Gastroesophageal sphincter (tissue), 3 donors: ENCODE data around the gene CPED1.

Source experiments
- CTCF ChIP-seq, 4 experiments: fragments of 200-600 bp in 2 of 4; fragments of 450-650 bp in 2 of 4; sonication (generic) in 1 of 4; IDR thresholded peaks; one replicate each; pipeline ENCODE4 v1.5.1; 2017 to 2019; ENCODE audit warnings: antibody characterized with exemption in 4 of 4, mild to moderate bottlenecking in 2 of 4, moderate library complexity in 2 of 4
- EP300 ChIP-seq: sonication (generic); formaldehyde crosslinking; IDR thresholded peaks from one replicate; pipeline ENCODE4 v1.6.1; 2017; ENCODE audit warnings: antibody characterized with exemption, mild to moderate bottlenecking
- POLR2A ChIP-seq, 2 donors: fragments of 450-650 bp; IDR thresholded peaks; one replicate each; pipeline ENCODE4 v1.6.1; 2017; ENCODE audit warnings: antibody characterized with exemption in 2 of 2, mild to moderate bottlenecking in 2 of 2, moderate library complexity in 1 of 2

GRCh38 chr7:121015560-121015959, 27.0 kb downstream of the CPED1 start:
- TF ChIP-seq CTCF (IDR thresholded peaks at IDR 0.05) (no peak), POLR2A (IDR thresholded peaks at IDR 0.05) (no peak), EP300 (no peak)
